Endodermal cell (in vitro differentiated cells): ENCODE data around the gene ARF3. TPM values are rescaled to one million over a fixed set of nuclear protein-coding genes. Genes with fewer than 3 reads are reported as not detected.
"Not testable (repeated sequence)": the region's sequence is repeated elsewhere in the genome, so short reads cannot be mapped to it uniquely, and the experiment has no call there.

Source experiments
- DNase-seq: peaks from one replicate; pipeline ENCODE4 v3.0.0-alpha.2; 2017
- H3K27ac ChIP-seq: 2 replicates; pipeline ENCODE4 v1.5.1; 2013; ENCODE audit warnings: mild to moderate bottlenecking, low read depth, low read length, moderate library complexity
- H3K27me3 ChIP-seq: 2 replicates; pipeline ENCODE4 v1.6.1; 2013; ENCODE audit warnings: mild to moderate bottlenecking, low read length, moderate library complexity; ENCODE audit not compliant: insufficient read depth, control insufficient read depth, poor library complexity, severe bottlenecking
- H3K36me3 ChIP-seq: 2 replicates; pipeline ENCODE4 v1.7.0; 2013; ENCODE audit warnings: mild to moderate bottlenecking, low read length, moderate library complexity; ENCODE audit not compliant: control insufficient read depth, insufficient read depth
- H3K4me1 ChIP-seq: one replicate; pipeline ENCODE4 v1.7.0; 2013; ENCODE audit warnings: low read length; ENCODE audit not compliant: control insufficient read depth, insufficient read depth
- H3K4me3 ChIP-seq: 2 replicates; pipeline ENCODE4 v1.5.1; 2013; ENCODE audit warnings: mild to moderate bottlenecking, low read length, moderate library complexity
- H3K9ac ChIP-seq: 2 replicates; pipeline ENCODE4 v1.6.1; 2013; ENCODE audit warnings: mild to moderate bottlenecking, low read length, moderate library complexity; ENCODE audit not compliant: poor library complexity, severe bottlenecking; ENCODE audit errors: extremely low read depth
- H3K9me3 ChIP-seq: 2 replicates; pipeline ENCODE4 v1.6.1; 2013; ENCODE audit warnings: mild to moderate bottlenecking, low read length, moderate library complexity; ENCODE audit not compliant: control insufficient read depth
- H3K27ac Mint-ChIP-seq: 2 replicates; pipeline ENCODE4 v1.8.0; 2020; ENCODE audit warnings: mixed read lengths
- H3K27me3 Mint-ChIP-seq: 2 replicates; pipeline ENCODE4 v1.8.0; 2021; ENCODE audit warnings: mild to moderate bottlenecking, mixed read lengths; ENCODE audit not compliant: insufficient read depth
- H3K36me3 Mint-ChIP-seq: 2 replicates; pipeline ENCODE4 v1.8.0; 2020; ENCODE audit warnings: low read depth, mixed read lengths
- H3K4me1 Mint-ChIP-seq: 2 replicates; pipeline ENCODE4 v1.8.0; 2020; ENCODE audit warnings: mixed read lengths
- H3K4me3 Mint-ChIP-seq: 2 replicates; pipeline ENCODE4 v1.8.0; 2020; ENCODE audit warnings: mild to moderate bottlenecking, moderate library complexity, mixed read lengths
- H3K9me3 Mint-ChIP-seq: 2 replicates; pipeline ENCODE4 v1.8.0; 2020; ENCODE audit warnings: mild to moderate bottlenecking, mixed read lengths
- CTCF ChIP-seq: fragments of 200-600 bp; sonication (generic); conservative IDR thresholded peaks from 2 replicates; pipeline ENCODE4 v1.5.0; 2021; ENCODE audit warnings: antibody characterized with exemption, mild to moderate bottlenecking
- WGBS, 2 experiments: methylation state at CpG; one replicate each; pipeline versions ENCODE4 v1.1.5 to v1.1.7; 2013; ENCODE audit warnings: missing lambda C conversion rate in 2 of 2, mixed read lengths in 1 of 2; ENCODE audit not compliant: insufficient coverage in 1 of 2, insufficient read length in 1 of 2; 5-methylcytosine and 5-hydroxymethylcytosine counted together
- total RNA-seq, 2 donors: library from RNA; stranded (reverse); fragmentation: NEBNext Ultra II Directional in 1 of 2; extraction: Animal tissue kit (Norgen Biotek cat#: 25700) in 1 of 2; gene quantifications; 2 replicates in 1 of 2; 3 replicates in 1 of 2; pipeline ENCODE4 v1.2.1, GENCODE V29; 2021

Gene ARF3
- total RNA-seq, 2 donors from 2014 or later = 237 to 288 TPM

DNA sequence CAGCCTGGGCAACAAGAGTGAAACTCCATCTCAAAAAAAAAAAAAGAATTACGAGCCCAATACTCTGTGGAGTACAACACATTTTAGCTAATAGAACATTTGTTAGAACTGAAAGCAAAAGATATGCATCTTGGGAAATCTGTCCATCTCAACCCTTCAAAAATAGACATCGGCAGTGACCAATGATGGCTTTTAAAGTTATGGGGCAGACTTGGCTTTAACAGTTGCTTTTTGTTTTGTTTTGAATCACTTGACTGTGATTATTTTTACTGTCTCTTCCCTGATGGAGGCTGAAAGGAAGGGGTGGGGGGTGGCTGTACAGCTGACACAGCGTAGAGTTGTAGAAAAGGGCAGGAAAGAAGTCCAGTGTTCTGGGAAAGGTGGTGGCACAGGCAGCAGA is 34.2 kb downstream of the ARF3 start:
- Mint-ChIP-seq H3K36me3 (peaks cover 34% of the 10 kb centered on the region), H3K4me3 (no peak overlapping the region), H3K9me3 (no peaks in the 10 kb centered on the region), H3K27ac (no peak overlapping the region), H3K4me1 (peaks cover 10% of the 10 kb centered on the region), H3K27me3 (no peaks in the 10 kb centered on the region)
- peaks cover 63% of the 10 kb centered on the region for H3K36me3 ChIP-seq
- no peaks in the 10 kb centered on the region for H3K4me1 ChIP-seq
- H3K9me3 ChIP-seq = no peaks in the 10 kb centered on the region
- TF ChIP-seq CTCF = no peak
- no peak overlapping the region for H3K27ac ChIP-seq
- H3K27me3 ChIP-seq = no peaks in the 10 kb centered on the region
- no peak for DNase-seq
- WGBS, 2 experiments = 100% methylated on average over 2 to 3 of the region's 3 CpGs
- H3K9ac ChIP-seq = no peak overlapping the region
- H3K4me3 ChIP-seq = no peak overlapping the region

- Mint-ChIP-seq H3K36me3 (peaks cover 31% of the 10 kb centered on the region), H3K4me3 (no peak overlapping the region), H3K4me1 (peaks cover 4% of the 10 kb centered on the region), H3K27me3 (no peaks in the 10 kb centered on the region), H3K9me3 (peaks cover 14% of the 10 kb centered on the region), H3K27ac (no peak overlapping the region)
- no peak overlapping the region for H3K9ac ChIP-seq
- no peak overlapping the region for H3K4me3 ChIP-seq
- DNase-seq = no peak
- no peak overlapping the region for H3K27ac ChIP-seq
- 94 to 95% methylated on average over 2 to 3 of the region's 3 CpGs for WGBS, 2 experiments
- TF ChIP-seq CTCF = no peak
- H3K36me3 ChIP-seq = peaks cover 36% of the 10 kb centered on the region
- H3K9me3 ChIP-seq = peaks cover 15% of the 10 kb centered on the region
- H3K27me3 ChIP-seq = no peaks in the 10 kb centered on the region
- no peaks in the 10 kb centered on the region for H3K4me1 ChIP-seq
Observed at GRCh38 chr12:48917857-48918537, 39.3 kb downstream of the ARF3 start.

GRCh38 chr12:48910196-48910595 is 47.1 kb downstream of the ARF3 start:
- Histone ChIP-seq H3K27me3 (no peaks in the 10 kb centered on the region), H3K36me3 (peaks cover 3% of the 10 kb centered on the region), H3K9me3 (no peaks in the 10 kb centered on the region), H3K4me1 (peaks cover 4% of the 10 kb centered on the region), H3K9ac (no peak overlapping the region), H3K27ac (no peak overlapping the region), H3K4me3 (no peak overlapping the region)
- H3K27ac Mint-ChIP-seq = no peak overlapping the region
- no peak for DNase-seq
- no peak overlapping the region for H3K4me3 Mint-ChIP-seq
- no peak for TF ChIP-seq CTCF
- peaks cover 14% of the 10 kb centered on the region for H3K4me1 Mint-ChIP-seq
- no peaks in the 10 kb centered on the region for H3K9me3 Mint-ChIP-seq
- H3K27me3 Mint-ChIP-seq = peaks cover 17% of the 10 kb centered on the region
- no peaks in the 10 kb centered on the region for H3K36me3 Mint-ChIP-seq

DNA sequence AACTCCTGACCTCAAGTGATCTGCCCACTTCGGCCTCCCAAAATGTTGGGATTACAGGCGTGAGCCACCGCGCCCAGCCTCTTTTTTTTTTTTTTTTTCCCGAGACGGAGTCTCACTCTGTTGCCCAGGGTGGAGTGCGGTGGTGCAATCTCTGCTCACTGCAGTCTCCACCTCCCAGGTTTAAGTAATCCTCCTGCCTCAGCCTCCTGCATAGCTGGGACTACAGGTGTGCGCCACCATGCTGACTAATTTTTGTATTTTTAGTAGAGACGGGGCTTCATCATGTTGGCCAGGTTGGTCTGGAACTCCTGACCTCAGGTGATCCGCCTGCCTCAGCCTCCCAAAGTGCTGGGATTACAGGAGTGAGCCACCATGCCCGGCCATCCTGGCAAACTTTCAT is 47.6 kb downstream of the ARF3 start:
- Mint-ChIP-seq H3K4me1 (peaks cover 14% of the 10 kb centered on the region), H3K27me3 (peaks cover 21% of the 10 kb centered on the region)
- not testable (repeated sequence) for H3K27ac Mint-ChIP-seq, H3K4me1 ChIP-seq, H3K36me3 ChIP-seq, H3K27ac ChIP-seq, H3K4me3 Mint-ChIP-seq, H3K9me3 ChIP-seq, H3K4me3 ChIP-seq, H3K9me3 Mint-ChIP-seq, DNase-seq, H3K27me3 ChIP-seq, H3K9ac ChIP-seq, H3K36me3 Mint-ChIP-seq
- 86 to 92% methylated on average over 6 to 11 of the region's 11 CpGs for WGBS, 2 experiments
